Stimulated activated CD4-positive, alpha-beta T cell treated with anti-CD3 and anti-CD28 coated beads, Interleukin-12 subunit alpha, Interleukin-12 subunit beta, amount 100 ng/mL, for 48 hours (primary cell): ENCODE measurements around the gene EDN2.

Source experiments
- DNase-seq, 3 donors: peaks; one replicate each; pipeline ENCODE4 v3.0.0-alpha.2; 2020; ENCODE audit warnings: low read depth in 2 of 3, low spot score in 1 of 3

The EDN2 gene

GRCh38 chr1:41499591-41499990 is 15.1 kb upstream of the EDN2 start:
- DNase-seq: no peak

DNA sequence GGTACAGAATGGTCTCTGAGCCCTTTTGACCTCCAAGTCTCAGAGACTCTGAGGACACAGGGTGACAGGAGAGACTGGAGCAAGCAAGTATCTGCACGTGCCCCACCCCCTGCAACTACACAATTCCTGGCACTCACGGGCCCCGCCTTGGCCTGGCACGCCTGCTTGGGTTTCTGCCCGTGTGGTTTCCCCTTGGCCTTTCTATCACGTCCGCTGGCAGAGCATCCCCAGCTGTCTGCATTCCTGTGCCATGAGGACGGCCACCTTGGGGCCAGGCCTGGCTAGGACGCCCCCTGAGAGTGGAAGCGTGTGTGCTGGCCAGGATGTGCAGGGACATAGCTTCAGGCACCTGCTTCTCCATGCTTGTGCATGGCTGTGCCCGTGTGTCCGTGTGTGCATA is 14.3 kb upstream of the EDN2 start:
- DNase-seq: no peak

GRCh38 chr1:41498391-41498790 is 13.9 kb upstream of the EDN2 start:
- no peak for DNase-seq

DNA sequence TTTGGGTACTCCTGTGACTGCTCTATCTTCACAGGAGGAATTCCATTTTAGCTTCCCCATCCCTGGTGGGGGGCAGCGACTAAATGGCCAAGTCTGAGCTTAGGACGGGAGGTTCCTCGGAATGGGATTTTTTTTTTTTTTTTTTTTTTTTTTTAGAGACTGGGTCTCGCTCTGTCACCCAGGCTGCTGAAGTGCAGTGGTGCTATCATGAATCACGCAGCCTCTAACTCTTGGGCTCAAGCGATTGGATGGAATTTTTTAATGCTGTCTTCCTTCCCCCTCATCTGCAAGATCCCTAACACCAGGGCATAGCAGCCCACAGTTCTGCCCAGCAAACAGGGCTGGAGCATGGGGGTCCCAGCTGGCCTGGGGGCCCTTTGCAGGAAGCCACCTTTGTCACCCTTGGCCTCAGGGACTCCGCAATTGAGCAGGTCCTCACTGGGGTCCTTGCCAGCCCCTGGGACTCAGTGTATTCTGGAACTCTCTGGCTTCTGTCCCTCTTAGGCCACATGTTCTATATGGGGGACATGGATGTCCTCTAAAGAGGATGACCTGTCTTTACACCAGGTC is 13.1 kb upstream of the EDN2 start:
- DNase-seq: no peak

DNA sequence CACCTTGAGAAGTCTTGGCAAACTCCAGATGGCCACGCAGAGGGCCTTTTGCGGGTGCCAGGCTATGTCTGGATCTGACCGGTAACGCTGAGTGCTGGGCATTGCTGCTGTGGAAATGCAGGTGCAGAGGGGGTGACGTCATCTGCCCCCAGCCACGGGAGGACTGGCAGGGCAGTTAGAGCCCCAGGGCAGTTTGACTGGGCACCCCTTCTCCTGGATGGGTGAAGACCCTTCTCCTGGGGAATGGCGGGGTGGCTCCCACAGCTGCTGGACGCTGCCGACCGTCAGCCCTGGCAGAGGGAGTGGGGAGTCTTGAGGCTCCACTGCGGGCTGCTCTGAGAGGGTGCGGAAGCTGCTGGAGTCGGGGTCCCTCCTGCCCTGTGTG is 12.6 kb upstream of the EDN2 start:
- DNase-seq: no peak

- DNase-seq: peak; percentile 38 to 61 (median 39)
These were observed 11.9 kb upstream of the EDN2 start for GRCh38 chr1:41496080-41497055.

DNA sequence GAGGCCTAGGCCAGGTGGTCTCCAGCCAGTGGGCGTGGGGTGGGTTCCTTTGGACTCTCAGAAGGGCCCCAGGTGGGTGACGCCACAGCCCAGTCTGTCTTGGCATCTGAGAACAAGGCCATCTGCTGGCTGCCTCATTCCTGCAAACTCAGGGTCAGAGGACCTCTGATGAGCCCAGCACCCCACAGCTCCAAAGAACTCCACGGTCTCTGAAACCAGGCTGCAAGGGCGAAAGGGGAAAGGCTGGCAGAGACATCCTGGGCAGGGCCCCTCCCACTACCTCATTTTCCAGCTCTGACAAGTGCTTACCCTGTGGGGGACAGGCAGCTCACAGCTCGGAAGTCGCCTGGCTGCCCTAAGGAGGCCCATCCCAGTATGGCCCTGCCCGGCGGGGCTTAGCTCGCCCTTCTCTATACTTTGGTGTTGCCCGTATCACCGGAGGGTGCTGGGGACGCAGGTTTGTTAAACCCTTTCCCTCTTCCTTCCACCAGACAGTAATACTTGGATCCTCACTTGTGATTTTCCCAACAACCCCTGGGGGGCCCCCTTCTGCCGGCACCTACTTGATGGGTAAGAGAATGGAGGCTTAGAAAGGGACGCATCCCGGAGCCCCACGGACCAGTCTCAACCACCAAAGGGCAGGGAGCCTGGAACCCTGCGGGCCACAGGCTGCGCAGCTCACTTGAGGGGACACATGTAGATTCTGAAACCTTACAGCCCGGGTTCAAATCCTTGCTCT is 10.9 kb upstream of the EDN2 start:
- no peak for DNase-seq

DNA sequence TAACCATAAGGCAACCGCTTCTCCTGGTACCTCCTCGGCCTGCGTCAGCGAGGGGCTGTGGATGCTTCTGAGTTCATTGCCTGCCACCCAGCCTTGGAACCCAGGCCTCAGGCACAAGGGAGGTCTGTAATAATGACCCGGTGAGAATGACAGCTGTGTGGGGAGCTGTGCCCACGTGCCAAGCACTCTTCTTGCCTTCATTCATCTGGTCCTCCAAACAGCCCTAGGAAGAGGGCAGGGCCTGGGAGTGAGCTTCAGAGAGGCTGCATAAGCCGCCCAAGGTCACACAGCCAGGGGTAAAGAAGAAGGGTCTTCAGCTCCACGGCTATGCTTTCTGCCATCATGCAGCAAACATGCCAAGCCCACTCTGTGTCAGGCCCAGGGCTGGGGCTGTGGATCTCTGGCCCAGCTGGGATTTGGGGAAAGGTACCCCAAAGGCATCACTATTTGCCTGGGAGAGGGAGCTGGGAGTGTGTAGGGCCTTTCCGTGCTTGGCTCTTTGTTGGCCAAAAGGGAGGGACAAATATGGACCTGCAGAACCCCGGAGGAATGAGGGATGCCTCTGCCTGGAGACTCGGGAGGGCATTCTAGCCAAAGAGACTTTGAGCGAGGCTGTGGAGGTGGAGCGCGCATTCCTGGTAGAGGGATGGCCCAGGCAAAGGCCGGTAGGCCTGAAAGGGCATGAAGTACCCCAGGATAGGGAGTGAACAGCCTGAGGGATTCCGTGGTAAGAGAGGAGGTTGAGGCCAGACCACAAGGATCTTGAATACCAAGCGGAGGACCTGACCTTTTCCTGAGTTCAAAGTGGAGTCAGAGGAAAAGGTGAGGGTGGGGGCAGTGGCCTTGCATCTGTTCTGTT is 10.1 kb upstream of the EDN2 start:
- DNase-seq: no peak

DNA sequence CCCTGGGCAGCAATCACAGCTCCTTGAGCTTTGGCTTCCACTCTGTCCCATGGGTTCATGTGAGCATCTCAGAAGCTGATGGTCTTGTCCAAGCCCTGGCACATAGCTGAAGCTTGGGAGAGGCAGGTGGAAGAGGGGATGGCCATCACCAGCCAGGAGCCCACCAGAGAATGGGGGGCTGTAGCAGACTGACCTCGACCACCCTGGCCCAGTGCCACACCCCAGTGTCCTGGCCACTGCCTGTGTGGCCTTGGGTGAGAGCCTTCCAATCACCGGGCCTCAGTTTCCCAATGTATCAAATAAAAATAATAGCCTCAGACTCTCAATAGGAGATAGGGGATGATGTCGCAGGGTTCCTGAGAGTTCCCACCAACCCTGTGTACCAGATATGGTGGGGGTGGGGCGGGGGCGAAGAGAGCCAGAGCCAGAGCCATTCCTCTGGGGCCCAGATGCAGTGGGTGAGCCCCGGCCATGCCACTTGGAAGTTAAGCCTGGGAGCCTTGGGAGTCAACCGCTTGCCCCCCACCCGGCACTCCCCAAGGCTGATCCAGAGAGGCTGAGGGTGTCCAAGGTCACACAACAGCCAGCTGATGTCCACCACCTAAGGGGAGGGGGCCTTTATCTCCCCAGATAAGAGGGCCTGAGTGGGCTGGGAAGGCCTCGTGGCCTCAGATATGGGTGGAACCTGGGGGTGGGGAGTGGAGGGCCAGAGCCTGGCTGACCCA is 9.3 kb upstream of the EDN2 start:
- no peak for DNase-seq

- DNase-seq: no peak
These were observed 8.6 kb upstream of the EDN2 start for GRCh38 chr1:41493117-41493536.

DNA sequence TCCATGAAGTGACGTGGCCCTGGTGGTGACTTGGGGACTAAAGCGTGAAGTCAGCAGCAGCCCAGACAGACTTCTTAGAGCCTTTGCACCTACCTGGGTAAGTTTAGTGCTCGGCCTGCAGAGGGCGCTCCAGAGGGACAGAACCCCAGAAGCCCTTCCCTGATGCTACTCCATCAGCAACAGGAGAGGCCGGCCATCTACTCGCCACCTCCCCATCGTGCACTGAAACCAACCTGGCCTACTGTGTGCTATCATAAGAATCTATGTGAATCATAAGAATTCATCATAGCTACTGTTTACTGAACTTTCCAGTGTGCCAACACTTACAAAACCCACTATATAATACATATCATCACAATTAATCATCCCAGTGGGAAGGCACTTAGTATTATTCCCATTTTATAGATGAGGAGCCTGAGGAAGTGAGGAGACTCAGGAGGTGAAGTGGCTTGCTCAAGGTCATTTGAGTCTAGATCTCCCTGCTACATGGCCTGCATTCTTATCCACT is 7.9 kb upstream of the EDN2 start:
- DNase-seq: peak; percentile 33 to 58 (median 50)

GRCh38 chr1:41490911-41491310 is 6.4 kb upstream of the EDN2 start:
- no peak for DNase-seq

DNA sequence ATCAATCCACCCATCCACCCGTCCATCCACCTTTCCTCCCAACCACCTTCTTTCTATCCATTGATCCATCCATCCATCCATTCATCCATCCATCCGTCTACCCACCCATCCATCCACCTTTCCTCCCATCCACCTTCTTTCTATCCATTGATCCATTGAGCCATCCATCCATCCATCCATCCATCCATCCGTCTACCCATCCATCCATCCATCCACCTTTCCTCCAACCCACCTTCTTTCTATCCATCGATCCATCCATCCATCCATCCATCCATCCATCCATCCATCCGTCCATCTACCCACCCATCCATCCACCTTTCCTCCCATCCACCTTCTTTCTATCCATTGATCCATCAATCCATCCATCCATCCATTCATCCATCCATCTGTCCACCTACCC is 5.1 kb upstream of the EDN2 start:
- no peak for DNase-seq

DNA sequence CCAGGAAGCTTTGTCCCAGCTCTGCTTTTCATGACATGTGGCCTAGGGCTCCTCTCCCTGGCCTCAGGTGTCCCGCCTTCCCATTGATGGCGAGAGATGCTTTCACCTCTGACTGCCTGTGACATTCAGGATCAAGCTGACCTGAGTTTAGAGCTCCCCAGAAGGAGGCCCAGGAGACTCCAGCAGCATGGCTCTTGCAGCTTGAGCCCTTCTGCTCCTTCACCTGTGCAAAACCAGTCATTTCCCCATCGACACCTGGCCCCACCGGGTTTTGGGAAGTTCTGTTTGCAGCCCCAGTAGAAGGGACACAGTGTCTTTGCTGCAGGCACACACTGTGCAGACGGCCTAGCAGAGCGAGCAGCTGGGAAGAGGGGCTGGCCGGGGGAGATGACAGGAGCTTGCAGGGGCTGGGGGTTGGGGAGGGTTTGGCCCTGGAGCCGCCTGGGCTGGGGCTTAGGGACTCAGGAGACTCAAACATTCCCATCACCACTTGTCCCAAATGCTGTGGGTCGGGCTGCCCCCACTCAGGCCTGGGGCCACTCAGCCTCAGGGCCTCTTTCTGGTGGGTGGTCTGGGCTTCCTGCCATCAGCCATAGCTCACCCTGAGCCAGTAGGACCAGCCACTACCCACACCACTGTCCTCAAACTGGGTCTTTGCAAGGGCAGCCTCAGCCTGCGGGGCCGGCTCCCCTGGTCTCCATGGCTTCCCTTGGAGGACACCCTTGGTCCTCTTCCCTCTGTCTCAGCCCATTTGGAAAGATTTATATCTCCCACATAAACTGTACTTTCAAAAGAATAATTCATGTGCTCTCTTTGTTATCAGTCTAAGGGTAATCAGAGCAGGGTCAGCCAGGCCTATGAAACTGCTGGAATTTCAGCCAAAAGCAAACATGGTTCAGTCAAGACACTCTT is 3.8 kb upstream of the EDN2 start:
- DNase-seq: no peak

DNA sequence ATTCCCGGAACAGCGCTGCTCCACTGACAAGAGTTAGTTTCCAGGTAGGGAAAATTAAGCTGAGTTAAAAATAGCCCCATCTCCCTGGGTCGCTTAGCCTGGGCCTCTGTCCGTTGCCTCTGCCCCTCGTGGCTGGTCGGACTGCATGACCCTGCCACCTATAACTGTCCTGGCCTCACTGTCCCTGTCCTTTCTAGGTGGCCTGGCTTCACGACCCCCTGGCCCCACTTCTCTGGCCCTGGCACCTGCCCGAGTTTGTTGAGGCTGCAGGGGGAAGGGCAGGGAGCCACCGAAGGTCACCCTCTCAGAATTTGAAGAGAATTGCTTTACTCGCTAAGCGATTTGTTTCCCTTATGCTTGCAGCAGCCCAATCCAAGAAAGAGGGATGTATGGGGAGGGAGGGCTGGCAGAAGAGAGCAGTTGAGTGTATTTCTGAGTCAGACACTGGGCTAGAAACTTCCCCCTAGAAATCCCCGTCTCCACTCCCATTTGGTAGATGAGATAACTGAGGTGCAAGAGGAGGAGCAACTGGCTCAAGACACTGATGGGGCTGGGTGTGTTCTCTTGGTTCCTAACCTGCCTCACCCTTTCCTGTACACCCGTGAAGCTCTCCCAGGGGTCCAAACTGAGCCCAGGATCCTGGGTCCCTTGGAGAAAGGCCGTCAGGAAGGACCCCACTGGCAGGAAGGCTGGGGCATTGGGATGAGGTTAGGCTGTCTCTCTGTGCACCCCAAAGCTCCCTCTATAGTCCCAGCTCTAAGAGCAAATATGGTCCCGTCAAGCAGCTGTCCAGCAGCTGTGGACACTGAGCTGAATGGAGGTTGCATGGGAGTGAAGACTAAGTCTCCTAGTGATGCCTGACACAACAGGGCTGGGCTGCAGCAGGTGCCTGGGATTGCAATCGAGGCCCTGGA is 2.9 kb upstream of the EDN2 start:
- no peak for DNase-seq

DNA sequence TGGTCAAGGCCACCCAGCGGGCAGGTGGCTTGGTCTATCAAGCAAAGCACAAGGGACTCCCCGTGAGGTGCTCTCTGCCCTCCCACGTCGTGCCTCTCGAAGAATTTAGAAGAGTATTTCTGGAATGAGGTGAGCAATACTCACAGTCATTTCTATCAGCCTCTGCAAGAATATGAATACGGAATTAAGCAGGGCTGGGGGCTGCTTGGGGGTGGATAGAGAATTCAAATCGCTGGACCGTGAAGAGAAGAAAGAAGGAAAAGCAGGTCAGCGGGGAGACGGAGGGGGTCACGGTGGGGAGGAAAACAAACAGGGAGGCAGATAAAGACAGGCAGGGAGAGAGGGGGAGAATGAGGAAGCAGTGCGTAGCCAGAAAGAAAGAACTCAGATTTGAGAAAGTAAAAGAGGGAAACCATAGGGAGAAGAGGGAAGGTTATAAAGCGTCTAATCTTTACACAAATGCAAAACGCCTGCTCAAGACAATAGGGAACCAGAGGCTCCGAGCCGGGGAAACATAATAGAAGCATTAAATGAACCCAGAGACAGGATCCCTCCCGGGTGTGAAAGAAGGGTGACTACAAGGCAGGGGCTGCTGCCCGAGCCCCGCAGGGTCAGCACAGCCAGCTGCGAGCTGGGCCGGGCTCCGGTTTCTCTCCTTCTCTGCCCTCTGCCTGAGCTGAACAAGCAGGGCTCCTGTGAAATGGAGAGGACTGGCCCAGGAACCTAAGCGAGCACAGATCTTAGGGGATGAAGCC is 2.1 kb upstream of the EDN2 start:
- no peak for DNase-seq

- no peak for DNase-seq
These were observed 1.5 kb upstream of the EDN2 start for GRCh38 chr1:41486053-41486370.

DNA sequence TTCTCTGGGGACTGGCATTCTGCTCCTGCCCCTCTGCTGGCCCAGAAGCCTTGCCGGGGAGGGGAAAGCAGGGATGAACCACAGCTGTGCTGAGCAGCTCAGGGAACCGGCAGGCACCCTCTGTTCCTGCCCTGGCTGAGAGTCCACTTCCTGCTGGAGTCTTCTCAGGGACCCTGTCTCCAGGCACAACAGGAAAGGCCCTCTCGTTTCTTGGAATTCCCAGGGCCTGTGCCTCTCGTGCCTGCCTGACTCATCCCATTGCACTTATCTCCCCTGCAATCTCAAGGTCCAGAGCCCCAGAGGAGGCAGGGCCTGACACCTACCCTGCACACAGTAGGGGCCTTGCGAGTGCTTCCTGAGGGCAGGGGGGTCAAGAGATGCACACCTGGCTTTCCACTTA is 1.1 kb upstream of the EDN2 start:
- DNase-seq: no peak
